ENCODE results near the gene EXOC4.

- TF ChIP-seq CTCF (IDR thresholded peaks at IDR 0.05) (no peak), EP300 (IDR thresholded peaks at IDR 0.05) (no peak)
Observed at GRCh38 chr7:133674079-133674763, 421.3 kb downstream of the EXOC4 start.

Measured in ovary (tissue), 3 donors.